Measurements from ENCODE around the gene RAB10. TPM values are rescaled to one million over a fixed set of nuclear protein-coding genes. Genes with fewer than 3 reads are reported as not detected.

Gene RAB10
- total and polyA plus RNA-seq, 3 donors from 2014 or later = 74.8 to 112 (median 96.8) TPM

DNA sequence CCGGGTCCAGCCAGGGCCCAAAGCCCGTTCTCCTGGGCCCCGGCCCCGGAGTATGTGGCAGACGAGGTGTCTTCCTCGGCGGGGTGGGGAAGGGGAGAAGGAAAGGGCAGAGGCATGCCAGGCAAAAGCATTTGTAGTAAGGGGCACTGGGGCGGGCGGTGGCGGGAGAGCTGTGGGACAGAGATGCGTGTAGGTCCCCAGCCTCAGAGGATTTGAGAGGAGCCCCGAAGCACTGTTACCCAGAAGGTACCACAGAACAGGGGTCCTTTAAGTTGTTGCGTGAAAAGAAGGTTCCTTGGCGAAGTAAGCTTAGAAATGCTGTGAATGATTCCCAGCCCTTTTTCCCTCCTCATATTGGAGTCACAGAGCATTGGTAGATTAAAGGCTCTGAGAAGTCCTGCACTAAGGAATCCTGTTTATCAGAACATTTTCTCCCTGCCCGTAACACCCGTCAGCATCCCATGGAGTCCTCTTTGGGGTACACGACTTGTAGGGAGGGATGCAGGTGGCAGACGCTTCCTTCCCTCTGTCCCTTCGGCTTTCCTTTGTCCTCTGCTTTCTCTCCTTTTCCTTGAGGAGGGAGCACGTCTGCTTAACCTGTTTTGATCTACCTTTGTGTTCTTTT is 151.5 kb downstream of the RAB10 start:
- intact Hi-C loops (cut with DNase I; ENCODE audit: low total_unique reads) = no loop called here
- 34 to 35% methylated on average over 20 of the region's 20 CpGs for WGBS, 2 donors

DNA sequence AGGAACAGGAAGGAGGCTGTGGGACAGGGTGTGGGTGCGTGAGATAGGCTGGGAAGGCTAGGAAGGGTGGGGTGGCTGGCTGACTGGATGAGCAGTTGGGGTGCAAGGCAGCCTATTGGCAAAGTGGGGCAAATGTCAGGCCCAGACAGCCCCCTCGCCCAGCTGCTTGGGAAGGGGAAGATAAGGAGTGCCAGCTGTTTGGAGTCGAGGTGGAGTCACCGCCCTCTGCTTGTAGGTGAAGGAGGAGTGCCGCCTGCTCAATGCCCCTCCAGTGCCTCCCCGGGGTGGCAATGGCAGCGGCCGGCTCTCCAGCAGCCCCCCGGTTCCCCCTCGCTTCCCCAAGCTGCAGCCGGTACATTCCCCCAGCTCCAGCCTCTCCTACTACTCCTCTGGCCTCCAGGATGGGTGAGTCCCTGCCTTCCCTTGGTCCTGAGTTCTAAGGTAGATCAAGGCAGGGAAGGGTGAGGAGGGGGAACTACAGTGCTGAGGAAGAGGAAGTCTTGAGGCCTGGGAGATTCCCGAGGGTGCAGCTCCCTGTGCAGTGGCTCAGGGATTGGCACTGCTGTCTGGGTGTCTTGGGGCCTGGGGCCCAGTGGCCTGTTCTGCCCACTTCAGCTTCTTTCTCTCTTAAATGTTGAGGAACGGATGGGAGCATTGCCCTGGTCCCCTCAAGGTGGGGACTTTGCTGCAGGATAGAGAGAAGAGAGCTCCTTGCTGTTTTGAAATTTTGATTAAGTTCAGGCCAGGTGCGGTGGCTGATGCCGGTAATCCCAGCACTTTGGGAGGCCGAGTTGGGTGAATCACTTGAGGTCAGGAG is 152.3 kb downstream of the RAB10 start:
- Histone ChIP-seq H3K4me3 (no peak overlapping the region), H3K36me3 (ENCODE audit: low read depth, missing control alignments) (no peaks in the 10 kb centered on the region), H3K27ac (no peak overlapping the region), H3K4me1 (no peaks in the 10 kb centered on the region), H3K9me3 (no peaks in the 10 kb centered on the region), H3K27me3 (no peaks in the 10 kb centered on the region)
- WGBS, 2 donors = 71 to 74% methylated on average over 14 to 16 of the region's 16 CpGs
- intact Hi-C loops (cut with DNase I; ENCODE audit: low total_unique reads) = no loop called here
- DNase-seq = no peak
- TF ChIP-seq, protein P1, sequence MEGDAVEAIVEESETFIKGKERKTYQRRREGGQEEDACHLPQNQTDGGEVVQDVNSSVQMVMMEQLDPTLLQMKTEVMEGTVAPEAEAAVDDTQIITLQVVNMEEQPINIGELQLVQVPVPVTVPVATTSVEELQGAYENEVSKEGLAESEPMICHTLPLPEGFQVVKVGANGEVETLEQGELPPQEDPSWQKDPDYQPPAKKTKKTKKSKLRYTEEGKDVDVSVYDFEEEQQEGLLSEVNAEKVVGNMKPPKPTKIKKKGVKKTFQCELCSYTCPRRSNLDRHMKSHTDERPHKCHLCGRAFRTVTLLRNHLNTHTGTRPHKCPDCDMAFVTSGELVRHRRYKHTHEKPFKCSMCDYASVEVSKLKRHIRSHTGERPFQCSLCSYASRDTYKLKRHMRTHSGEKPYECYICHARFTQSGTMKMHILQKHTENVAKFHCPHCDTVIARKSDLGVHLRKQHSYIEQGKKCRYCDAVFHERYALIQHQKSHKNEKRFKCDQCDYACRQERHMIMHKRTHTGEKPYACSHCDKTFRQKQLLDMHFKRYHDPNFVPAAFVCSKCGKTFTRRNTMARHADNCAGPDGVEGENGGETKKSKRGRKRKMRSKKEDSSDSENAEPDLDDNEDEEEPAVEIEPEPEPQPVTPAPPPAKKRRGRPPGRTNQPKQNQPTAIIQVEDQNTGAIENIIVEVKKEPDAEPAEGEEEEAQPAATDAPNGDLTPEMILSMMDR (IDR thresholded peaks at IDR 0.05) = no peak
- no peak for TF ChIP-seq POLR2A (IDR thresholded peaks at IDR 0.05)

More for the DNA sequence above, 151.5 kb downstream of the RAB10 start:
- Histone ChIP-seq H3K9me3 (no peaks in the 10 kb centered on the region), H3K4me1 (no peaks in the 10 kb centered on the region), H3K27me3 (no peaks in the 10 kb centered on the region), H3K4me3 (peak overlapping the region; percentile 57 to 68), H3K36me3 (ENCODE audit: low read depth, missing control alignments) (no peaks in the 10 kb centered on the region), H3K27ac (peak overlapping the region; percentile 64 to 81)
- DNase-seq = no peak
- TF ChIP-seq, protein P1 (IDR thresholded peaks at IDR 0.05) = no peak
- TF ChIP-seq POLR2A (IDR thresholded peaks at IDR 0.05) = no peak

Small RNA genes lying within 50 kb of the gene (small RNA-seq; reads per million reads assigned to genes)
- 0 reads per million in 2 donors for gene RNU6-942P
- 0 reads per million in 2 donors for gene UQCRHP2

Other genes starting within 250 kb of the RAB10 start
- 10 to 100 TPM; 40.9 to 51.9 TPM for gene ASXL2, start 155.6 kb upstream of the RAB10 start, total RNA-seq
- gene ASXL2, start 155.6 kb upstream of the RAB10 start, polyA plus RNA-seq (ENCODE audit: insufficient read depth, low read depth, low replicate concordance) = 43.3 TPM
- 1 to 10 TPM; 8.7 to 9.8 TPM for gene KIF3C, start 51.6 kb upstream of the RAB10 start, total RNA-seq
- gene KIF3C, start 51.6 kb upstream of the RAB10 start, polyA plus RNA-seq (ENCODE audit: insufficient read depth, low read depth, low replicate concordance) = 7.1 TPM
- 1 to 10 TPM; 5.4 to 6.8 TPM for gene GAREM2, start 139.0 kb downstream of the RAB10 start, total RNA-seq
- 4.6 TPM for gene GAREM2, start 139.0 kb downstream of the RAB10 start, polyA plus RNA-seq (ENCODE audit: insufficient read depth, low read depth, low replicate concordance)
- gene HADHA, start 210.5 kb downstream of the RAB10 start, total RNA-seq = 10 to 100 TPM; 93.7 to 98.8 TPM
- gene HADHA, start 210.5 kb downstream of the RAB10 start, polyA plus RNA-seq (ENCODE audit: insufficient read depth, low read depth, low replicate concordance) = 161 TPM
- 100 to 1,000 TPM; 142 to 168 TPM for gene HADHB, start 210.9 kb downstream of the RAB10 start, total RNA-seq
- 171 TPM for gene HADHB, start 210.9 kb downstream of the RAB10 start, polyA plus RNA-seq (ENCODE audit: insufficient read depth, low read depth, low replicate concordance)